IMR-90 (cell line): Measurements from ENCODE around the gene CCDC97. TPM values are rescaled to one million over a fixed set of nuclear protein-coding genes. Genes with fewer than 3 reads are reported as not detected.

Experiments used
- ATAC-seq: fragments of 200-7000 bp; cut with Tn5 transposase; 2 replicates; pipeline ENCODE4 v1.9.1; 2020; ENCODE audit warnings: low read depth, mild to moderate bottlenecking, moderate library complexity
- BruUV-seq: library from RNA; stranded (reverse); fragments of 400-500 nt; replicated peaks from 2 replicates; lab custom pipeline; 2021; lab: Mats Ljungman, UMichigan
- CTCF ChIA-PET: fragments of 300-600 bp; formaldehyde crosslinking; extraction: SDS; loops from one replicate; lab custom pipeline; 2021; ENCODE audit warnings: antibody characterized with exemption; lab: Yijun Ruan, JAX
- POLR2A ChIA-PET: fragments of 300-600 bp; sonication (Branson Sonifier 250); formaldehyde crosslinking; loops from one replicate; lab custom pipeline; 2022; ENCODE audit warnings: antibody characterized with exemption; ENCODE audit not compliant: unreplicated experiment; lab: Charles Lee
- DNase-seq: peaks from one replicate; pipeline ENCODE4 v3.0.0; 2013
- H2AFZ ChIP-seq: replicated peaks from 2 replicates; pipeline ENCODE3; 2013; ENCODE audit warnings: low read length, mild to moderate bottlenecking; ENCODE audit not compliant: poor library complexity
- H2AK5ac ChIP-seq: 2 replicates; pipeline ENCODE4 v1.6.1; 2013; ENCODE audit warnings: low read depth, low read length, inconsistent platforms
- H2AK9ac ChIP-seq: replicated peaks from 2 replicates; pipeline ENCODE3; 2013; ENCODE audit warnings: mild to moderate bottlenecking, low read depth, low read length, moderate library complexity; ENCODE audit not compliant: poor library complexity
- H2BK120ac ChIP-seq: 2 replicates; pipeline ENCODE4 v1.6.1; 2013; ENCODE audit warnings: low read depth, low read length, inconsistent platforms
- H2BK15ac ChIP-seq: 3 replicates; pipeline ENCODE4 v1.6.1; 2013; ENCODE audit warnings: low read depth, low read length, inconsistent platforms
- H2BK20ac ChIP-seq: 2 replicates; pipeline ENCODE4 v1.6.1; 2013; ENCODE audit warnings: low read depth, mild to moderate bottlenecking, inconsistent platforms, low read length, moderate library complexity
- H2BK5ac ChIP-seq: 2 replicates; pipeline ENCODE4 v1.6.1; 2013; ENCODE audit warnings: mild to moderate bottlenecking, low read depth, low read length, inconsistent platforms; ENCODE audit not compliant: poor library complexity, severe bottlenecking
- H3K14ac ChIP-seq: replicated peaks from 2 replicates; pipeline ENCODE4 v1.6.1; 2013; ENCODE audit warnings: low read depth, low read length, inconsistent platforms
- H3K18ac ChIP-seq: 2 replicates; pipeline ENCODE4 v1.6.1; 2013; ENCODE audit warnings: low read depth, low read length, control low read depth
- H3K23ac ChIP-seq: 2 replicates; pipeline ENCODE4 v1.6.1; 2013; ENCODE audit warnings: low read depth, low read length, inconsistent platforms
- H3K27ac ChIP-seq: 2 replicates; pipeline ENCODE4 v1.5.1; 2013; ENCODE audit warnings: mild to moderate bottlenecking, control low read depth, low read length; ENCODE audit not compliant: insufficient read depth
- H3K27me3 ChIP-seq: 2 replicates; pipeline ENCODE4 v1.6.1; 2013; ENCODE audit warnings: low read length; ENCODE audit not compliant: control insufficient read depth, insufficient read depth
- H3K36me3 ChIP-seq: 2 replicates; pipeline ENCODE4 v1.6.1; 2013; ENCODE audit warnings: low read length, mixed read lengths; ENCODE audit not compliant: control insufficient read depth, insufficient read depth
- H3K4ac ChIP-seq: 2 replicates; pipeline ENCODE4 v1.6.1; 2013; ENCODE audit warnings: low read depth, low read length, inconsistent platforms
- H3K4me1 ChIP-seq: 2 replicates; pipeline ENCODE4 v1.6.1; 2013; ENCODE audit warnings: low read length, mixed read lengths; ENCODE audit not compliant: control insufficient read depth, insufficient read depth
- H3K4me2 ChIP-seq: 2 replicates; pipeline ENCODE4 v1.6.1; 2013; ENCODE audit warnings: low read depth, mild to moderate bottlenecking, control low read depth, low read length, moderate library complexity
- H3K4me3 ChIP-seq: 2 replicates; pipeline ENCODE4 v1.5.1; 2013; ENCODE audit warnings: low read depth, mild to moderate bottlenecking, control low read depth, low read length, moderate library complexity; ENCODE audit not compliant: insufficient read depth
- H3K56ac ChIP-seq: 2 replicates; pipeline ENCODE4 v1.6.1; 2013; ENCODE audit warnings: low read length, inconsistent platforms; ENCODE audit not compliant: insufficient read depth; ENCODE audit errors: extremely low read depth
- H3K79me1 ChIP-seq, 2 experiments: 2 replicates each; pipeline ENCODE4 v1.6.1; 2013; ENCODE audit warnings: low read length in 2 of 2, inconsistent platforms in 1 of 2, low read depth in 1 of 2
- H3K9ac ChIP-seq: 2 replicates; pipeline ENCODE4 v1.6.1; 2013; ENCODE audit warnings: low read depth, low read length, control low read depth
- H3K9me1 ChIP-seq: 2 replicates; pipeline ENCODE4 v1.6.1; 2013; ENCODE audit warnings: low read length, inconsistent platforms; ENCODE audit not compliant: insufficient read depth
- H3K9me3 ChIP-seq: 2 replicates; pipeline ENCODE4 v1.6.1; 2013; ENCODE audit warnings: low read length; ENCODE audit not compliant: control insufficient read depth, insufficient read depth
- H4K20me1 ChIP-seq: 2 replicates; pipeline ENCODE4 v1.6.1; 2013; ENCODE audit warnings: low read length, inconsistent platforms; ENCODE audit not compliant: insufficient read depth
- H4K5ac ChIP-seq: 2 replicates; pipeline ENCODE4 v1.6.1; 2013; ENCODE audit warnings: mild to moderate bottlenecking, low read depth, low read length, control low read depth
- H4K8ac ChIP-seq, 2 experiments: 2 replicates each; pipeline ENCODE4 v1.6.1; 2013; ENCODE audit warnings: low read depth in 2 of 2, low read length in 2 of 2, control low read depth in 1 of 2, inconsistent platforms in 1 of 2
- H4K91ac ChIP-seq: 2 replicates; pipeline ENCODE4 v1.6.1; 2013; ENCODE audit warnings: low read depth, low read length, inconsistent platforms; ENCODE audit not compliant: insufficient read depth
- CEBPB ChIP-seq: IDR thresholded peaks from 2 replicates; pipeline ENCODE4 v1.6.1; 2012; ENCODE audit warnings: low read depth, low read length, improper control_type of control experiment
- CTCF ChIP-seq: conservative IDR thresholded peaks from 2 replicates; pipeline ENCODE4 v1.5.1; 2012; ENCODE audit warnings: mild to moderate bottlenecking, low read depth, low read length, improper control_type of control experiment
- ELK1 ChIP-seq: fragments of 150-350 bp; IDR thresholded peaks from 2 replicates; pipeline ENCODE4 v1.6.1; 2016; ENCODE audit warnings: low read depth, mild to moderate bottlenecking, low read length, moderate library complexity, borderline replicate concordance
- FOS ChIP-seq: fragments of 150-350 bp; IDR thresholded peaks from 2 replicates; pipeline ENCODE4 v1.6.1; 2016; ENCODE audit warnings: low read depth, low read length
- MAZ ChIP-seq: IDR thresholded peaks from 2 replicates; pipeline ENCODE4 v1.6.1; 2012; ENCODE audit warnings: low read depth, mild to moderate bottlenecking, low read length, improper control_type of control experiment, moderate library complexity, borderline replicate concordance
- RAD21 ChIP-seq: IDR thresholded peaks from 2 replicates; pipeline ENCODE4 v1.6.1; 2012; ENCODE audit warnings: low read length, improper control_type of control experiment
- RCOR1 ChIP-seq: IDR thresholded peaks from 2 replicates; pipeline ENCODE4 v1.6.1; 2012; ENCODE audit warnings: mild to moderate bottlenecking, low read length, improper control_type of control experiment; ENCODE audit not compliant: insufficient replicate concordance
- WGBS, 2 experiments: methylation state at CpG; one replicate each; pipeline versions ENCODE4 v1.1.5 to v1.1.7; 2013; ENCODE audit warnings: missing lambda C conversion rate in 2 of 2; ENCODE audit not compliant: insufficient read length in 1 of 2; ENCODE audit errors: extremely low coverage in 2 of 2; 5-methylcytosine and 5-hydroxymethylcytosine counted together
- dilution Hi-C: fragments of 300-500 bp; cut with HindIII; formaldehyde crosslinking; loops from one replicate; pipeline ENCODE4 v1.14.3; 2018; ENCODE audit warnings: low sequenced_read_pairs; ENCODE audit not compliant: unreplicated experiment
- in situ Hi-C: fragments of 300-500 bp; cut with MboI; formaldehyde crosslinking; loops from 3 replicates; pipeline ENCODE4 v1.14.3; 2019; ENCODE audit warnings: low sequenced_read_pairs, inconsistent platforms, mixed read lengths
- intact Hi-C: fragments of 100-400 bp; cut with micrococcal nuclease; formaldehyde crosslinking; loops from 2 replicates; pipeline ENCODE4 v1.10.0; 2022
- polyA plus RNA-seq, 3 experiments: library from polyadenylated mRNA; depleted of rRNA; stranded (reverse); fragments of >200 nt; gene quantifications; 2 replicates each; pipeline ENCODE4 v1.2.3, GENCODE V29; 2012; ENCODE audit warnings: low replicate concordance in 1 of 3
- total RNA-seq: library from RNA; depleted of rRNA; stranded (reverse); fragments of >200 nt; gene quantifications from 2 replicates; pipeline ENCODE4 v1.2.3, GENCODE V29; 2012

Gene CCDC97
- total and polyA plus RNA-seq, 2 of the 4 experiments (the other 2 are of a cell fraction) = 4.1 to 11.0 TPM

GRCh38 chr19:41304706-41305483, 5.1 kb upstream of the CCDC97 start:
- Histone ChIP-seq H2BK20ac (no peak overlapping the region), H2AFZ (no peak overlapping the region), H3K9me1 (no peaks in the 10 kb centered on the region), H2BK120ac (no peak overlapping the region), H3K27me3 (no peaks in the 10 kb centered on the region), H4K8ac (no peak overlapping the region), H2AK5ac (no peak overlapping the region), H3K27ac (no peak overlapping the region), H4K20me1 (peaks cover 21% of the 10 kb centered on the region), H3K79me1 (peaks cover 16 to 40% of the 10 kb centered on the region in 2 experiments), H2BK5ac (no peak overlapping the region), H3K23ac (no peak overlapping the region), H3K4me2 (no peak overlapping the region), H3K4ac (no peak overlapping the region), H3K9ac (no peak overlapping the region), H3K36me3 (peaks cover 59% of the 10 kb centered on the region), H3K4me3 (no peak overlapping the region), H4K5ac (no peak overlapping the region), H4K91ac (no peak overlapping the region), H3K56ac (no peak overlapping the region), H3K4me1 (peaks cover 8% of the 10 kb centered on the region), H3K14ac (no peak overlapping the region), H2BK15ac (no peak overlapping the region), H3K18ac (no peak overlapping the region), H3K9me3 (no peaks in the 10 kb centered on the region), H2AK9ac (no peak overlapping the region)
- dilution Hi-C loops (no loop called here), intact Hi-C loops (no loop called here), in situ Hi-C loops (no loop called here)
- no CpG with 5 or more reads among the region's 4 CpGs for WGBS, 2 experiments
- ATAC-seq (no peak), DNase-seq (no peak)
- no peak for TF ChIP-seq FOS
- no peak for TF ChIP-seq MAZ
- no peak for TF ChIP-seq CEBPB
- TF ChIP-seq ELK1 = no peak
- no peak for TF ChIP-seq RAD21
- no peak for TF ChIP-seq CTCF
- TF ChIP-seq RCOR1 = no peak
- ChIA-PET POLR2A (no interaction called here), CTCF (interaction anchor here (1.1 kb wide), 1 partner anchor 101 kb away, joined by 4 read pairs; no protein-coding TSS in a partner anchor)
- BruUV-seq = no TSS peak
